Fibroblast of lung (primary cell): Measurements from ENCODE around the gene FGF14. TPM values are rescaled to one million over a fixed set of nuclear protein-coding genes. Genes with fewer than 3 reads are reported as not detected.

Experiments
- DNase-seq, 2 donors: peaks; one replicate each; pipeline versions ENCODE4 v3.0.0 to v3.0.0-alpha.2; 2010; ENCODE audit warnings: low read depth in 2 of 2
- H2AFZ ChIP-seq: 2 replicates; pipeline ENCODE4 v1.5.1; 2012; ENCODE audit warnings: low read length, control low read depth, inconsistent platforms
- H3K27ac ChIP-seq: 2 replicates; pipeline ENCODE4 v1.5.1; 2011; ENCODE audit warnings: low read length, control low read depth; ENCODE audit not compliant: insufficient read depth
- H3K27me3 ChIP-seq: 2 replicates; pipeline ENCODE4 v1.5.1; 2011; ENCODE audit warnings: mild to moderate bottlenecking, low read length; ENCODE audit not compliant: control insufficient read depth, insufficient read depth
- H3K36me3 ChIP-seq: 2 replicates; pipeline ENCODE4 v1.5.1; 2011; ENCODE audit warnings: low read length; ENCODE audit not compliant: control insufficient read depth, insufficient read depth
- H3K4me1 ChIP-seq: 2 replicates; pipeline ENCODE4 v1.5.1; 2011; ENCODE audit warnings: low read length; ENCODE audit not compliant: control insufficient read depth, insufficient read depth; ENCODE audit errors: extremely low read depth
- H3K4me2 ChIP-seq: 2 replicates; pipeline ENCODE4 v1.5.1; 2011; ENCODE audit warnings: low read length, control low read depth; ENCODE audit not compliant: insufficient read depth; ENCODE audit errors: extremely low read depth
- H3K4me3 ChIP-seq, 4 experiments: fragments of 200-600 bp in 1 of 4; sonication (generic) in 1 of 4; replicated peaks in 1 of 4; 2 replicates each; pipeline ENCODE4 v1.5.1; 2011 to 2016; ENCODE audit warnings: low read length in 4 of 4, low read depth in 3 of 4, mild to moderate bottlenecking in 3 of 4, control low read depth in 2 of 4, inconsistent platforms in 1 of 4, mixed read lengths in 1 of 4; ENCODE audit not compliant: insufficient read depth in 1 of 4; ENCODE audit errors: control extremely low read depth in 1 of 4
- H3K79me2 ChIP-seq: 2 replicates; pipeline ENCODE4 v1.5.1; 2012; ENCODE audit warnings: mild to moderate bottlenecking, low read length, inconsistent platforms; ENCODE audit not compliant: control insufficient read depth, insufficient read depth
- H3K9ac ChIP-seq: 2 replicates; pipeline ENCODE4 v1.5.1; 2011; ENCODE audit warnings: mild to moderate bottlenecking, low read length, control low read depth; ENCODE audit not compliant: insufficient read depth
- H3K9me3 ChIP-seq: 2 replicates; pipeline ENCODE4 v1.5.1; 2012; ENCODE audit warnings: low read depth, low read length; ENCODE audit not compliant: control insufficient read depth, insufficient read depth
- H4K20me1 ChIP-seq: 2 replicates; pipeline ENCODE4 v1.5.1; 2011; ENCODE audit warnings: low read length; ENCODE audit not compliant: control insufficient read depth, insufficient read depth; ENCODE audit errors: extremely low read depth
- EZH2 ChIP-seq: IDR thresholded peaks from 2 replicates; pipeline ENCODE4 v1.5.1; 2012; ENCODE audit warnings: low read length, control low read depth, mild to moderate bottlenecking; ENCODE audit errors: missing control alignments
- polyA plus RNA-seq, 2 donors: library from polyadenylated mRNA; depleted of rRNA in 1 of 2; stranded (reverse) in 1 of 2; unstranded in 1 of 2; fragments of >200 nt; gene quantifications; 2 replicates each; pipeline ENCODE4 v1.2.1, GENCODE V29; 2011 to 2012; ENCODE audit warnings: missing spikeins in 1 of 2
- total RNA-seq: library from RNA; depleted of rRNA; stranded (reverse); fragments of >200 nt; gene quantifications from 2 replicates; pipeline ENCODE4 v1.2.1, GENCODE V29; 2014
- TF ChIP-seq, protein P1 (sequence below), 2 donors: IDR thresholded peaks in 1 of 2; conservative IDR thresholded peaks in 1 of 2; 1 replicate in 1 of 2; 2 replicates in 1 of 2; pipeline ENCODE4 v1.5.1; 2011 to 2012; ENCODE audit warnings: low read length in 2 of 2, control low read depth in 1 of 2, inconsistent platforms in 1 of 2, low read depth in 1 of 2, mild to moderate bottlenecking in 1 of 2

The FGF14 gene
- total and polyA plus RNA-seq, 2 donors (not counting 1 experiment from before 2014, with no cell fraction given), result 0.94 to 7.8 TPM

DNA sequence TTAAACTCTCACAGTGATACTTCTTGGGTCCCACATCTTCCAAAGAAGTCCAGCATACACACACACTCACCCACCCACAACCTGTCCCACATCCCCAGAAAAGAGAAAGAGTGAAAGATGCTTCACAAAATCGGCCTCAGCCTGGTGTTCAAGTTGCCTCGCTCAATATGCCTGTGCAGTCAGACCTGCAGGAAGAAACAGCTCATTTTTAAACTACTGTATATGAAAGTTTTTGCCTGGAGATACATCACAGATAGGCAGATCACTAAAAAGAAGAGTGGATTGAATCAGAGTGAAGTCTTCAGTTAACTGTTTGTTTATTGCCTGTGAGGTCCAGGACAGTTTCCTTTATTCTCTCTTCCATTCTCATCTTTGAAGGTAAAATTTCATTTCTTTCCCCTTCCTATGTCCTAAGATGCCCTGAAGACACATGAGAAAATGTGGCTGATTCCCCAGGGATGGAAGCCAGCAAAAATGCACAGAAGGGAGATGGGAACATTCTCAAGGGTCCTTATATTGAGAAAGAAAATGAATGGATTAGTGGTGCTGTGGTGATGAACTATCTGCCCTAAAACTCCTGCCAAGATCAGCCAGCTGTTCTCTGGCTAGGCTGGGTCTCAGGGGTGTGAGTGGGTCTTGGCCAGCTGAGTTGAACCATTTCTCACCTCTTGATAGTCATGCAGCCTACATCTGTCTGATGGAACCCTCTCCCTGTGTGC is 690.4 kb downstream of the FGF14 start:
- no peaks in the 10 kb centered on the region for H4K20me1 ChIP-seq
- no peaks in the 10 kb centered on the region for H3K79me2 ChIP-seq
- no peaks in the 10 kb centered on the region for H3K9me3 ChIP-seq
- peaks cover 4% of the 10 kb centered on the region for H3K4me1 ChIP-seq
- no peaks in the 10 kb centered on the region for H3K36me3 ChIP-seq
- no peak overlapping the region for H3K4me2 ChIP-seq
- no peak overlapping the region for H3K27ac ChIP-seq
- no peaks in the 10 kb centered on the region for H3K27me3 ChIP-seq
- DNase-seq, result peak in 1 of 2 donors; percentile 21
- no peak for TF ChIP-seq EZH2
- TF ChIP-seq, protein P1, sequence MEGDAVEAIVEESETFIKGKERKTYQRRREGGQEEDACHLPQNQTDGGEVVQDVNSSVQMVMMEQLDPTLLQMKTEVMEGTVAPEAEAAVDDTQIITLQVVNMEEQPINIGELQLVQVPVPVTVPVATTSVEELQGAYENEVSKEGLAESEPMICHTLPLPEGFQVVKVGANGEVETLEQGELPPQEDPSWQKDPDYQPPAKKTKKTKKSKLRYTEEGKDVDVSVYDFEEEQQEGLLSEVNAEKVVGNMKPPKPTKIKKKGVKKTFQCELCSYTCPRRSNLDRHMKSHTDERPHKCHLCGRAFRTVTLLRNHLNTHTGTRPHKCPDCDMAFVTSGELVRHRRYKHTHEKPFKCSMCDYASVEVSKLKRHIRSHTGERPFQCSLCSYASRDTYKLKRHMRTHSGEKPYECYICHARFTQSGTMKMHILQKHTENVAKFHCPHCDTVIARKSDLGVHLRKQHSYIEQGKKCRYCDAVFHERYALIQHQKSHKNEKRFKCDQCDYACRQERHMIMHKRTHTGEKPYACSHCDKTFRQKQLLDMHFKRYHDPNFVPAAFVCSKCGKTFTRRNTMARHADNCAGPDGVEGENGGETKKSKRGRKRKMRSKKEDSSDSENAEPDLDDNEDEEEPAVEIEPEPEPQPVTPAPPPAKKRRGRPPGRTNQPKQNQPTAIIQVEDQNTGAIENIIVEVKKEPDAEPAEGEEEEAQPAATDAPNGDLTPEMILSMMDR (conservative IDR thresholded peaks at IDR 0.05 in 1 of 2, IDR thresholded peaks at IDR 0.05 in 1 of 2; ENCODE audit: low read depth in 1 of 2, low read length in 2 of 2), result no peak
- H3K4me3 ChIP-seq, result no peak overlapping the region
- H2AFZ ChIP-seq, result no peak overlapping the region
- H3K9ac ChIP-seq, result no peak overlapping the region

DNA sequence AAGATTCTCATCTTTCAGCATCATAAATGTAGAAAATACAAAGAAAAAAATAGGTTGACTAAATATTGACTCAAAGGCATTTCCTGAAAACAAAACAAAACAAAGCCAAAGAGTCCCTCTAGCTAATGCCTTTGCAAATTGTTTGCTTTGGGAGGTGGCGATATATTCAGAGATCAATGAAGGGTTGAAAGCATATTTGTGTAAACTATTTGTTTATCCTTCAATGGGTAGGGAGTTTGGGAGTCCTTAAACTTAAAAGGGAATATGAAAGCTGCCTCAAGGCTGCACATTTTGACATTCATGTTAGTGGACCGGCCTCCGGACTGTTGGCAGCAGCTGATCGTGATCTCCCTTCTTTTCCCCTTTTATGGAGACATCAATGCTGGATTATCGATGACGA is 691.9 kb downstream of the FGF14 start:
- no peak for TF ChIP-seq EZH2
- TF ChIP-seq, protein P1 (conservative IDR thresholded peaks at IDR 0.05 in 1 of 2, IDR thresholded peaks at IDR 0.05 in 1 of 2; ENCODE audit: low read depth in 1 of 2, low read length in 2 of 2), result no peak
- H3K27me3 ChIP-seq, result no peaks in the 10 kb centered on the region
- H3K9ac ChIP-seq, result no peak overlapping the region

DNA sequence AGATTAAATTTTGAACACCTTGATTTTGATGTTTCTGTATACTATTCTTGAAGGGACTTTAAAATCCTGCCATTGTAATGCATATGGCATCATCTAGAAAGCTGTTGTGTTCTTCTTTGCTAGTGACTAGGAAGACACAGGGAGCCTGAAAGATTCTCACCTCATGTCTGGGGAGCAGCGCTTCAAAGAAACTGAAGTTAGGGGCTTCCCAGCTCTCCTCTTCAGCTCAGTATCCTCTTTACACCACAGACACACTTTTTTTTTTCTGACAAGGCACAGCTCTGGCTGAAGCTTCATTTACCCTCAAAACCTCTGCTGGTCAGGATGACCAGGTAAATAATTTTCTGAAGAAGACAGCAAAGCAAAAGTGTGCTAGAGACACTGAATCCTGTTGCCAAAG is 693.7 kb downstream of the FGF14 start:
- no peak for TF ChIP-seq EZH2
- TF ChIP-seq, protein P1 (conservative IDR thresholded peaks at IDR 0.05 in 1 of 2, IDR thresholded peaks at IDR 0.05 in 1 of 2; ENCODE audit: low read depth in 1 of 2, low read length in 2 of 2), result no peak
- no peak overlapping the region for H3K9ac ChIP-seq
- no peaks in the 10 kb centered on the region for H4K20me1 ChIP-seq
- DNase-seq, result no peak
- no peaks in the 10 kb centered on the region for H3K79me2 ChIP-seq
- peaks cover 10% of the 10 kb centered on the region for H3K4me1 ChIP-seq
- no peak overlapping the region for H3K27ac ChIP-seq
- H3K4me3 ChIP-seq, result no peak overlapping the region
- no peaks in the 10 kb centered on the region for H3K27me3 ChIP-seq
- H3K9me3 ChIP-seq, result no peaks in the 10 kb centered on the region
- H3K4me2 ChIP-seq, result no peak overlapping the region
- H2AFZ ChIP-seq, result no peak overlapping the region
- no peaks in the 10 kb centered on the region for H3K36me3 ChIP-seq

More for the DNA sequence above, 691.9 kb downstream of the FGF14 start:
- no peak for DNase-seq
- H2AFZ ChIP-seq, result no peak overlapping the region
- H3K27ac ChIP-seq, result no peak overlapping the region
- peaks cover 10% of the 10 kb centered on the region for H3K4me1 ChIP-seq
- no peaks in the 10 kb centered on the region for H3K36me3 ChIP-seq
- H3K4me2 ChIP-seq, result no peak overlapping the region
- no peaks in the 10 kb centered on the region for H4K20me1 ChIP-seq
- H3K79me2 ChIP-seq, result no peaks in the 10 kb centered on the region
- H3K4me3 ChIP-seq, result no peak overlapping the region
- H3K9me3 ChIP-seq, result no peaks in the 10 kb centered on the region
